HEK293 (cell line): ENCODE measurements around the gene EML6.
A peak's percentile ranks its signal among the peaks of the same experiment; 100 is the strongest.

Experiments used
- FEZF1 ChIP-seq: fragments of 450-650 bp; formaldehyde crosslinking; IDR thresholded peaks from 2 replicates; pipeline ENCODE4 v1.5.1; 2016; ENCODE audit warnings: missing biosample characterization, missing genetic modification characterization
- MZF1 ChIP-seq: fragments of 450-650 bp; formaldehyde crosslinking; IDR thresholded peaks from 2 replicates; pipeline ENCODE4 v1.5.1; 2017; ENCODE audit warnings: missing biosample characterization, missing genetic modification characterization, borderline replicate concordance
- ZNF121 ChIP-seq: fragments of 450-650 bp; formaldehyde crosslinking; IDR thresholded peaks from 2 replicates; pipeline ENCODE4 v1.5.1; 2016; ENCODE audit warnings: missing biosample characterization, missing genetic modification characterization
- ZNF133 ChIP-seq: fragments of 450-650 bp; formaldehyde crosslinking; IDR thresholded peaks from 2 replicates; pipeline ENCODE4 v1.5.1; 2016; ENCODE audit warnings: missing biosample characterization, missing genetic modification characterization
- ZNF274 ChIP-seq, 2 experiments: fragments of 200-500 bp in 1 of 2; fragments of 450-650 bp in 1 of 2; sonication (Bioruptor generic) in 1 of 2; formaldehyde crosslinking in 1 of 2; IDR thresholded peaks; 2 replicates each; pipeline versions ENCODE4 v1.5.1 to v1.6.1; 2014 to 2016; ENCODE audit warnings: borderline replicate concordance in 1 of 2, inconsistent platforms in 1 of 2, low read length in 1 of 2, missing biosample characterization in 1 of 2, missing genetic modification characterization in 1 of 2
- ZNF324 ChIP-seq: fragments of 450-650 bp; formaldehyde crosslinking; IDR thresholded peaks from 2 replicates; pipeline ENCODE4 v1.5.1; 2016; ENCODE audit warnings: missing biosample characterization, missing genetic modification characterization
- ZNF335 ChIP-seq: fragments of 450-650 bp; formaldehyde crosslinking; conservative IDR thresholded peaks from 2 replicates; pipeline ENCODE4 v1.5.1; 2016; ENCODE audit warnings: missing biosample characterization, missing genetic modification characterization
- TF ChIP-seq, protein P1 (sequence below): fragments of 450-650 bp; formaldehyde crosslinking; IDR thresholded peaks from 2 replicates; pipeline ENCODE4 v1.5.1; 2016; ENCODE audit warnings: missing biosample characterization, missing genetic modification characterization

GRCh38 chr2:54724560-54725342 is 1.3 kb downstream of the EML6 start:
- TF ChIP-seq ZNF121 (tag by site-specific recombination) = no peak
- no peak for TF ChIP-seq ZNF324 (tag by site-specific recombination)
- TF ChIP-seq ZNF274 (IDR thresholded peaks at IDR 0.05; ENCODE audit: low read length) = no peak
- TF ChIP-seq ZNF274 (tag by site-specific recombination; IDR thresholded peaks at IDR 0.05; ENCODE audit: borderline replicate concordance) = no peak
- no peak for TF ChIP-seq MZF1 (tag by site-specific recombination)
- no peak for TF ChIP-seq FEZF1 (tag by site-specific recombination)
- TF ChIP-seq, protein P1, sequence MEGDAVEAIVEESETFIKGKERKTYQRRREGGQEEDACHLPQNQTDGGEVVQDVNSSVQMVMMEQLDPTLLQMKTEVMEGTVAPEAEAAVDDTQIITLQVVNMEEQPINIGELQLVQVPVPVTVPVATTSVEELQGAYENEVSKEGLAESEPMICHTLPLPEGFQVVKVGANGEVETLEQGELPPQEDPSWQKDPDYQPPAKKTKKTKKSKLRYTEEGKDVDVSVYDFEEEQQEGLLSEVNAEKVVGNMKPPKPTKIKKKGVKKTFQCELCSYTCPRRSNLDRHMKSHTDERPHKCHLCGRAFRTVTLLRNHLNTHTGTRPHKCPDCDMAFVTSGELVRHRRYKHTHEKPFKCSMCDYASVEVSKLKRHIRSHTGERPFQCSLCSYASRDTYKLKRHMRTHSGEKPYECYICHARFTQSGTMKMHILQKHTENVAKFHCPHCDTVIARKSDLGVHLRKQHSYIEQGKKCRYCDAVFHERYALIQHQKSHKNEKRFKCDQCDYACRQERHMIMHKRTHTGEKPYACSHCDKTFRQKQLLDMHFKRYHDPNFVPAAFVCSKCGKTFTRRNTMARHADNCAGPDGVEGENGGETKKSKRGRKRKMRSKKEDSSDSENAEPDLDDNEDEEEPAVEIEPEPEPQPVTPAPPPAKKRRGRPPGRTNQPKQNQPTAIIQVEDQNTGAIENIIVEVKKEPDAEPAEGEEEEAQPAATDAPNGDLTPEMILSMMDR = no peak
- peak; percentile 68 for TF ChIP-seq ZNF335
- no peak for TF ChIP-seq ZNF133 (tag by site-specific recombination)
